Muscle layer of colon (tissue), 2 donors: ENCODE results near the gene SATB2.

Experiments
- H3K27ac ChIP-seq: one replicate; pipeline ENCODE4 v1.7.0; 2013; ENCODE audit warnings: low read depth, mild to moderate bottlenecking, low read length, moderate library complexity
- H3K27me3 ChIP-seq, 2 donors: one replicate each; pipeline ENCODE4 v1.7.0; 2013; ENCODE audit warnings: low read length in 2 of 2, mild to moderate bottlenecking in 2 of 2; ENCODE audit not compliant: insufficient read depth in 2 of 2, control insufficient read depth in 1 of 2
- H3K36me3 ChIP-seq: one replicate; pipeline ENCODE4 v1.7.0; 2013; ENCODE audit warnings: mild to moderate bottlenecking, low read length; ENCODE audit not compliant: insufficient read depth
- H3K4me1 ChIP-seq: one replicate; pipeline ENCODE4 v1.7.0; 2013; ENCODE audit warnings: mild to moderate bottlenecking, low read length; ENCODE audit not compliant: insufficient read depth
- H3K4me3 ChIP-seq, 2 donors: one replicate each; pipeline ENCODE4 v1.7.0; 2013; ENCODE audit warnings: low read length in 2 of 2, low read depth in 1 of 2, mild to moderate bottlenecking in 1 of 2, moderate library complexity in 1 of 2
- H3K9ac ChIP-seq: one replicate; pipeline ENCODE4 v1.7.0; 2013; ENCODE audit warnings: low read length
- H3K9me3 ChIP-seq: one replicate; pipeline ENCODE4 v1.7.0; 2013; ENCODE audit warnings: mild to moderate bottlenecking, low read length
- donor health status: abdominal sarcoma.
- donor health status: Adenocarcinoma of cecum.

Gene SATB2

GRCh38 chr2:199273042-199273511 is 184.7 kb downstream of the SATB2 start:
- no peaks in the 10 kb centered on the region for H3K9me3 ChIP-seq
- no peak overlapping the region for H3K9ac ChIP-seq
- no peaks in the 10 kb centered on the region for H3K27me3 ChIP-seq
- no peak overlapping the region for H3K27ac ChIP-seq
- H3K4me3 ChIP-seq, result no peak overlapping the region
- H3K4me1 ChIP-seq, result no peaks in the 10 kb centered on the region
- H3K36me3 ChIP-seq, result no peaks in the 10 kb centered on the region

DNA sequence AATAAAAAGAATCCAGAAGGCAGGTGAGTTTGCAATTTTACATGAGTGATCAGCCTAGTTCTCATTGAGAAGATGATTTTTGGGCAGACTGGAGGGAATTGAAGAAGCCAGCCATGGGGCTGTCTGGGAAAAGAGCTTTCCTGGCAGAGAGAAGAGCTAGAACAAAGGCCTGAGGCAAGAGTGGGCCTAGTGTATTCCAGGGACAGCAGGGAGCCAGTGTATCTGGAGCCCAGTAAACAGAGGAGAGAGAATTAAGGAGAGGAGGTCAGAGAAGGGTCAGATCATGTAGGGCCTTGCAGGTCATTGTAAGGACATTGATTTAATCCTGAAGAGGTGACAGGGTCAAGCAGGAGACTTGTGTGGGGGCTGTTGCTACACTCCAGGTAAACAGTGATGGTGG is 195.8 kb downstream of the SATB2 start:
- no peak overlapping the region for H3K9ac ChIP-seq
- no peaks in the 10 kb centered on the region for H3K36me3 ChIP-seq
- no peaks in the 10 kb centered on the region for H3K4me1 ChIP-seq
- H3K4me3 ChIP-seq, result no peak overlapping the region
- no peaks in the 10 kb centered on the region for H3K9me3 ChIP-seq
- no peak overlapping the region for H3K27ac ChIP-seq
- H3K27me3 ChIP-seq, result no peaks in the 10 kb centered on the region

DNA sequence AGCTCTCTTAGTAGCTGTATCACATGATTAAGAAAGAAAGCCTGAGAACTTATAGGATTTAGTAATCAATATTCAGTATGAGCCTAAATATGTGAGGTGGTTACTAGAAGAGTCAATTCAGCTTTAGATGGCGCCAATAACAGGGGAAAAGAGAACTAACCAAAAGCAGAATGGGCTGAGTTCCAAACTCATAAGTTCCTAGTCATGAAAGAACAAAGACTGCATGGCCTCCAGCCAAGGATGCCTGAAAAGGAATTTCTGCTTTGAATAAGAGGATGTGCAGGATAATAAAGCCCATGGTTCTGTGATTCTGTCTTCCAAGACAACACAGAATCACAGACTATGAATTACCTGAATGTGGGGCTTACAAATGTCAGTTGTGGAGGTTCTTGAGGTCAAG is 196.5 kb downstream of the SATB2 start:
- Histone ChIP-seq H3K9me3 (no peaks in the 10 kb centered on the region), H3K9ac (no peak overlapping the region), H3K36me3 (no peaks in the 10 kb centered on the region), H3K27ac (no peak overlapping the region), H3K4me1 (no peaks in the 10 kb centered on the region), H3K27me3 (no peaks in the 10 kb centered on the region), H3K4me3 (no peak overlapping the region)

GRCh38 chr2:199259671-199260070 is 198.1 kb downstream of the SATB2 start:
- Histone ChIP-seq H3K36me3 (no peaks in the 10 kb centered on the region), H3K27me3 (no peaks in the 10 kb centered on the region), H3K4me3 (no peak overlapping the region), H3K27ac (no peak overlapping the region), H3K4me1 (no peaks in the 10 kb centered on the region), H3K9me3 (no peaks in the 10 kb centered on the region), H3K9ac (no peak overlapping the region)

DNA sequence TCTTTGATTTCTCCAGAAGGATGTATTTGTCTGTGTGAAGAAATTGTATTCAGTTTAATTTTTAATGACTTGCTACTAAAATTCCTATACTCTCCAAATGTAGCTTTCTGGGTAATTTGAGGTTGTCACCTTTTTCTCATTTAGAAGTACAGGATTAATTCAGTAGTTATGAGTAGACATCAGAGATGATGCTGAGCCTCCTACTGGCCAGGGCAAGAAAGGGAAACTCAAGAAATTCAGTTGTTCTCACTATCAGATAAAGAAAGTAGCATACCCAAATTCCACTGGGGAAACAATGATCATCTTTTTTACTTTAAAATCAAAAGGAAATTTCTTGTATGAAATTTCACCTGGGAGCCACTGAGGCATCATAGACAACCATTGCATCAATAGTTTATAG is 199.4 kb downstream of the SATB2 start:
- Histone ChIP-seq H3K4me3 (no peak overlapping the region), H3K4me1 (no peaks in the 10 kb centered on the region), H3K27me3 (no peaks in the 10 kb centered on the region), H3K9me3 (no peaks in the 10 kb centered on the region), H3K27ac (no peak overlapping the region), H3K9ac (no peak overlapping the region), H3K36me3 (no peaks in the 10 kb centered on the region)

DNA sequence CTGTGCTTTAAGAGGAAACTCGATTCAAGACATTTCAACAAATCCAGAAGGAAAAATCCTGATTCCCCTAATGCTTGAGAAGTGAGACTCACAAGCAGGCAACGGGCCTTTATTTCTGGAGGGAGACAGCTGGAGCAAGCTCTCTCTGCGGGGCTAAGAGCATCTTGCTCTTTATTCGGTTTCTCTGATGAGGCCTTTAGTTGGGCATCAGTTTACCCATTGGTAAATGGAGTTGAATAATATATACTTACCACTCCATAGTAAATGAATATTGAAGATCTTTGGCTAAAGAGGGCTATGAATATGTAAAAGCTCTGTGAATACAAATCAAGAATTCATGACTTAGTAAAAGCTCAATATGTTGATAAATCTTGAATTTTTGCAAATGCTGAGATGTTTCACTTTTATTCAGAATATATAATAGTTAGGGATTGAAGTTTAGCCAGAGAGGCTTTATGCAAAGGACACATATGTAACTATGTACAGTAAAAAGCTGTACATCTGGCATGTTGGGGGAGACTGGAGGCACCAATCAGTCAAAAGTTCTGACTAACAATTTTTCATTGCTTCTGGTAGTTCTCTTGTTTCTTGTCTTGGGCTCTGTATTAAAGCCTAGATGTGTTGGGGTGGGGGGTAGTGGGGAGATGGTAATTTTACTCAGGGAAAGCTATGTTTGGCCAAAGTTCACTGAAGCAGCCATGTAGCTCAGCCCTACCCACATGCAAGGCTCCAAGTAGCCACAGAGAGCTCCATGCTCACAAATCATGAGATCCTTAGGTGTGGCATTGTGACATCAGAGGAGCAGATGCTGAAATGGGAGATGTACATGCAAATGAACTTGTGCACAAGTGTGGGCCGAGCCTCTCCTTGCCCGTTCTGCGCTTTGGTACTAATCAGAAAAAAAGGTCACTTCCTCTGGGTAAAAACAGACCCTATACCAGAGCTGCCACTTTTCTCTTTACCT is 200.2 kb downstream of the SATB2 start:
- H3K27ac ChIP-seq, result no peak overlapping the region
- H3K4me3 ChIP-seq, result no peak overlapping the region
- H3K27me3 ChIP-seq, result no peaks in the 10 kb centered on the region
- no peaks in the 10 kb centered on the region for H3K9me3 ChIP-seq
- no peaks in the 10 kb centered on the region for H3K36me3 ChIP-seq
- H3K9ac ChIP-seq, result no peak overlapping the region
- H3K4me1 ChIP-seq, result no peaks in the 10 kb centered on the region

- H3K9ac ChIP-seq, result no peak overlapping the region
- no peaks in the 10 kb centered on the region for H3K4me1 ChIP-seq
- H3K9me3 ChIP-seq, result no peaks in the 10 kb centered on the region
- H3K27ac ChIP-seq, result no peak overlapping the region
- H3K27me3 ChIP-seq, result no peaks in the 10 kb centered on the region
- H3K36me3 ChIP-seq, result no peaks in the 10 kb centered on the region
- no peak overlapping the region for H3K4me3 ChIP-seq
These were observed 227.6 kb downstream of the SATB2 start for GRCh38 chr2:199230091-199230490.

GRCh38 chr2:199228887-199229819 is 228.6 kb downstream of the SATB2 start:
- Histone ChIP-seq H3K9ac (no peak overlapping the region), H3K9me3 (no peaks in the 10 kb centered on the region), H3K27ac (no peak overlapping the region), H3K4me3 (no peak overlapping the region), H3K36me3 (no peaks in the 10 kb centered on the region), H3K4me1 (no peaks in the 10 kb centered on the region), H3K27me3 (no peaks in the 10 kb centered on the region)

DNA sequence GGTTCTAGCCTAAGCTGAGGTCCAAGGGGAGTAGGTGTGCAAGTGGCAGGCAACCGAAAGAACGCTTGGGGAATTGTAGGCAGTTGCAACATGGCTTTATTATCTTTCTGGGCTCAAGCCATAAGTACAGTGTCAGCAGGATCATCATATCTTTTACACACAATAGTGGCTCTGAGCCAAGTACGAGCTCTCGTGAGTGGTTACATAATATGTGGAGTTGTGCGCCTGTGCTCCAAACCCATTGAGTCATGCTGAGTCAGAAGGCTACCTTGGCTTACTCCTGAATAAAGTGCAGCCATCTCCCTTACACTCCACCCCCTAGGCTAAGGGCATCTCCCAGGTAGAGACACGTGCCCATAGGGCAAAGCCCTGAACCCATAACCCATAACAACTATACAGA is 233.9 kb downstream of the SATB2 start:
- Histone ChIP-seq H3K9ac (no peak overlapping the region), H3K4me3 (no peak overlapping the region), H3K36me3 (no peaks in the 10 kb centered on the region), H3K27me3 (no peaks in the 10 kb centered on the region), H3K27ac (no peak overlapping the region), H3K9me3 (no peaks in the 10 kb centered on the region), H3K4me1 (no peaks in the 10 kb centered on the region)

DNA sequence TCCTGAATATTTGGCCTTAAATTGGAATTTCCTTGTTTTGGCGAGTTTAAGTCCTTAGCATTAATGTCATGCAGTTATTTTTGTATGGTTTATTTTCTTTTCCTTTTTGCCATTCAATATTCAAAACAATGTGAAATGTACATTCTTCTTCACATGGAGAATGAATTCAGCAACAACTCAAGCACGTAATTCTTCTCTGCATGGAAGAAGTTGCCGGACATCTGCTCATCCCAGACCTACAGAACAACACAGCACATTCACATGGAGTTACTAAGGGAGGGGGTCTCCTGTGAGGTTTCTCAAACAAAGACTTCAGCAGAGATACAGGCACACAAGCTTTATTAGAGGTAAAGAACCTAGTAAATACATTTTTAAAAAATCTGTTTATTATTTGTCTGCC is 236.8 kb downstream of the SATB2 start:
- no peaks in the 10 kb centered on the region for H3K36me3 ChIP-seq
- H3K9me3 ChIP-seq, result no peaks in the 10 kb centered on the region
- no peak overlapping the region for H3K9ac ChIP-seq
- no peak overlapping the region for H3K4me3 ChIP-seq
- no peaks in the 10 kb centered on the region for H3K4me1 ChIP-seq
- H3K27ac ChIP-seq, result no peak overlapping the region
- H3K27me3 ChIP-seq, result no peaks in the 10 kb centered on the region

DNA sequence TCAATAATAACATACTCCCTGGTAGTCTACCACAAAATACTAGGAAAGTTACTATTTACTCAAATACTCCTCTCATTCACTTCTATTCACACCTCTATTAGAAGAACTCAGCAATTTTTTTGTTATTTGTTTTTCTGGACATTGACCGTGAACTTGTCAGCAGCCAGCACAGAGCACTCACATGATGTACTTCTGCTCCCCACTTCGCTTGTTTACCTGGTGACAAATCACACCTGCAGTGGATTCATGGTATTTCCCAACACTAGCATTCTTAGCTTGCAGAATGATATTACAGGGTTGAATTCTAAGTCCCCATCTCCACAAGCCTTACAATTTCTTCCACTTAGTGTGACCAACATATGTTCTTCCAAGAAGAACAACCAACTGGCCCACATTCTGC is 238.2 kb downstream of the SATB2 start:
- H3K36me3 ChIP-seq, result no peaks in the 10 kb centered on the region

More for the DNA sequence above, 238.2 kb downstream of the SATB2 start:
- Histone ChIP-seq H3K9ac (no peak overlapping the region), H3K9me3 (no peaks in the 10 kb centered on the region), H3K27me3 (no peaks in the 10 kb centered on the region), H3K4me3 (no peak overlapping the region), H3K27ac (no peak overlapping the region), H3K4me1 (no peaks in the 10 kb centered on the region)
